SK-N-SH treated with all-trans-retinoic acid at 6 μM for 48 hours (cell line): ENCODE measurements around the gene RP9.

ENCODE experiments used
- ESRRG ChIP-seq: fragments of 250-450 bp; sonication (Bioruptor Pico); IDR thresholded peaks from 2 replicates; pipeline ENCODE4 v1.6.1; 2021; ENCODE audit warnings: mild to moderate bottlenecking
- OSR1 ChIP-seq: fragments of 250-450 bp; sonication (Bioruptor Pico); IDR thresholded peaks from 2 replicates; pipeline ENCODE4 v1.8.0; 2022; ENCODE audit warnings: moderate library complexity, mild to moderate bottlenecking, inconsistent platforms
- PATZ1 ChIP-seq: fragments of 250-450 bp; sonication (Bioruptor Pico); IDR thresholded peaks from 2 replicates; pipeline ENCODE4 v1.8.0; 2020; ENCODE audit warnings: mild to moderate bottlenecking, moderate library complexity, borderline replicate concordance
- RARB ChIP-seq: fragments of 250-450 bp; sonication (Bioruptor Pico); IDR thresholded peaks from 2 replicates; pipeline ENCODE4 v1.8.0; 2021; ENCODE audit warnings: mild to moderate bottlenecking, moderate library complexity
- TCF4 ChIP-seq: fragments of 250-450 bp; sonication (Bioruptor Pico); IDR thresholded peaks from 2 replicates; pipeline ENCODE4 v1.8.0; 2021; ENCODE audit warnings: mild to moderate bottlenecking, moderate library complexity, borderline replicate concordance
- ZFP30 ChIP-seq: fragments of 450-650 bp; formaldehyde crosslinking; IDR thresholded peaks from 2 replicates; pipeline ENCODE4 v1.5.0; 2022; ENCODE audit warnings: mild to moderate bottlenecking, moderate library complexity

GRCh38 chr7:33079763-33080690, 29.2 kb downstream of the RP9 start:
- TF ChIP-seq PATZ1 (CRISPR knock-in tag): no peak
- TF ChIP-seq OSR1 (CRISPR knock-in tag): no peak
- no peak for TF ChIP-seq TCF4 (CRISPR knock-in tag)
- no peak for TF ChIP-seq RARB
- TF ChIP-seq ZFP30: no peak
- no peak for TF ChIP-seq ESRRG
